WTC11 (cell line): Measurements from ENCODE around the gene CEACAM4. TPM values are rescaled to one million over a fixed set of nuclear protein-coding genes. Genes with fewer than 3 reads are reported as not detected.

ENCODE experiments used
- ATAC-seq: fragments of 200-7000 bp; cut with Tn5 transposase; 2 replicates; pipeline ENCODE4 v1.10.0; 2021; ENCODE audit warnings: mild to moderate bottlenecking, moderate library complexity
- CTCF ChIA-PET: fragments of 300-600 bp; sonication (Branson Sonifier 250); formaldehyde crosslinking; loops from one replicate; lab custom pipeline; 2021; ENCODE audit warnings: antibody characterized with exemption; lab: Charles Lee
- POLR2A ChIA-PET: fragments of 350-600 bp; sonication (Branson Sonifier 250); formaldehyde crosslinking; loops from one replicate; lab custom pipeline; 2021; ENCODE audit warnings: antibody characterized with exemption; lab: Charles Lee
- DNase-seq: peaks from one replicate; pipeline ENCODE4 v3.0.0; 2021; ENCODE audit warnings: low spot score
- H3K27ac Mint-ChIP-seq: 2 replicates; pipeline ENCODE4 v1.8.0; 2021; ENCODE audit warnings: mixed read lengths
- H3K27me3 Mint-ChIP-seq: 2 replicates; pipeline ENCODE4 v1.8.0; 2021; ENCODE audit warnings: low read depth, mild to moderate bottlenecking, moderate library complexity, mixed read lengths
- H3K36me3 Mint-ChIP-seq: 2 replicates; pipeline ENCODE4 v1.8.0; 2021; ENCODE audit warnings: mixed read lengths
- H3K4me1 Mint-ChIP-seq: 2 replicates; pipeline ENCODE4 v1.8.0; 2022; ENCODE audit warnings: mixed read lengths
- H3K4me3 Mint-ChIP-seq: 2 replicates; pipeline ENCODE4 v1.8.0; 2021; ENCODE audit warnings: mild to moderate bottlenecking, moderate library complexity, mixed read lengths
- H3K9me3 Mint-ChIP-seq: 2 replicates; pipeline ENCODE4 v1.8.0; 2021; ENCODE audit warnings: mixed read lengths
- ESRRA ChIP-seq: sonication (generic); formaldehyde crosslinking; IDR thresholded peaks from 2 replicates; pipeline ENCODE4 v1.8.1; 2022; ENCODE audit warnings: mild to moderate bottlenecking, missing genetic modification reagents, borderline replicate concordance
- ETV6 ChIP-seq: sonication (generic); formaldehyde crosslinking; IDR thresholded peaks from 2 replicates; pipeline ENCODE4 v1.8.1; 2022; ENCODE audit warnings: mild to moderate bottlenecking, missing genetic modification reagents
- GRHL2 ChIP-seq: fragments of 250-450 bp; sonication (Bioruptor Pico); IDR thresholded peaks from 2 replicates; pipeline ENCODE4 v1.8.0; 2022; ENCODE audit warnings: mild to moderate bottlenecking, moderate library complexity; ENCODE audit not compliant: insufficient replicate concordance, severe bottlenecking
- KAT7 ChIP-seq: sonication (generic); formaldehyde crosslinking; IDR thresholded peaks from 2 replicates; pipeline ENCODE4 v1.8.1; 2023; ENCODE audit warnings: missing genetic modification reagents, mild to moderate bottlenecking, borderline replicate concordance
- MXD4 ChIP-seq: fragments of 250-450 bp; sonication (Bioruptor Pico); IDR thresholded peaks from 2 replicates; pipeline ENCODE4 v1.8.0; 2021; ENCODE audit warnings: mild to moderate bottlenecking, moderate library complexity, borderline replicate concordance
- NR1H2 ChIP-seq: sonication (generic); formaldehyde crosslinking; IDR thresholded peaks from 2 replicates; pipeline ENCODE4 v1.9.0; 2021; ENCODE audit warnings: mild to moderate bottlenecking, moderate library complexity, missing genetic modification reagents
- PRRX2 ChIP-seq: fragments of 250-450 bp; sonication (Bioruptor Pico); IDR thresholded peaks from 2 replicates; pipeline ENCODE4 v1.8.0; 2021; ENCODE audit warnings: mild to moderate bottlenecking
- ZNF121 ChIP-seq: sonication (generic); formaldehyde crosslinking; IDR thresholded peaks from 2 replicates; pipeline ENCODE4 v1.8.0; 2023; ENCODE audit warnings: missing genetic modification reagents
- ZNF138 ChIP-seq: sonication (generic); formaldehyde crosslinking; conservative IDR thresholded peaks from 2 replicates; pipeline ENCODE4 v1.8.1; 2022; ENCODE audit warnings: mild to moderate bottlenecking, moderate library complexity, missing genetic modification reagents
- ZNF317 ChIP-seq: sonication (generic); formaldehyde crosslinking; IDR thresholded peaks from 2 replicates; pipeline ENCODE4 v1.8.1; 2023; ENCODE audit warnings: low read depth, mild to moderate bottlenecking, moderate library complexity, missing genetic modification reagents, borderline replicate concordance
- total RNA-seq: library from RNA; stranded (reverse); gene quantifications from 3 replicates; pipeline ENCODE4 v1.2.3, GENCODE V29; 2021
- TF ChIP-seq, protein P1 (sequence below): fragments of 200-600 bp; IDR thresholded peaks from 2 replicates; pipeline ENCODE4 v1.8.0; 2022; ENCODE audit warnings: antibody characterized with exemption
- TF ChIP-seq, protein P2 (sequence below): sonication (generic); formaldehyde crosslinking; IDR thresholded peaks from 2 replicates; pipeline ENCODE4 v1.8.1; 2022; ENCODE audit warnings: mild to moderate bottlenecking, missing genetic modification reagents, moderate library complexity, borderline replicate concordance
- TF ChIP-seq, protein P3 (sequence below): sonication (generic); formaldehyde crosslinking; IDR thresholded peaks from 2 replicates; pipeline ENCODE4 v1.8.0; 2022; ENCODE audit warnings: mild to moderate bottlenecking, missing genetic modification reagents
- TF ChIP-seq, protein P4 (sequence below): fragments of 250-450 bp; sonication (Bioruptor Pico); IDR thresholded peaks from 2 replicates; pipeline ENCODE4 v1.9.0; 2021; ENCODE audit warnings: mild to moderate bottlenecking, borderline replicate concordance
- TF ChIP-seq, protein P5 (sequence below): fragments of 250-450 bp; sonication (Bioruptor Pico); IDR thresholded peaks from 2 replicates; pipeline ENCODE4 v2.1.2; 2022; ENCODE audit warnings: mild to moderate bottlenecking, moderate library complexity

Gene CEACAM4
- total RNA-seq, 1 experiment from 2014 or later = not detected

DNA sequence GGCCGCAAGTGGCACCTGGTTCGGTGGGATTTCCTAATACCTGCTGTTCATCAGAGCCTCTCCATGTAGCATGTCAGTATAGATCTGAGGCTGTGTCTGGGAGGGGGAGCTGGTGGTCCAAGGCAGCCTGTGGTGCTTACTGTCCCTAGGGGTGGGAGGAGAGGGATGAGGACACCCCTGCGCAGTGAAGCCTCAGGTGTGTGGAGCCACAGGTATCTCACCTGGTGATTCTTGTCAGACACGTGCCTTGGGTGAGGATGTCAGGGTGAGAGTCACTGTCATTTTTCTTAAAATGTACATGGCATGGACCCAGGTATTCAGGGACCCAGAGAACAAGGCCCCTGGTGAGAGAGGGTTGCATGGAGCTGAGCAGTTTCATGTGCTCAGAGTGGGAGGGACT is 11.7 kb downstream of the CEACAM4 start (continued):
- TF ChIP-seq GRHL2 (CRISPR knock-in tag) (no peak), NR1H2 (CRISPR knock-in tag) (no peak), ETV6 (CRISPR knock-in tag) (no peak)

DNA sequence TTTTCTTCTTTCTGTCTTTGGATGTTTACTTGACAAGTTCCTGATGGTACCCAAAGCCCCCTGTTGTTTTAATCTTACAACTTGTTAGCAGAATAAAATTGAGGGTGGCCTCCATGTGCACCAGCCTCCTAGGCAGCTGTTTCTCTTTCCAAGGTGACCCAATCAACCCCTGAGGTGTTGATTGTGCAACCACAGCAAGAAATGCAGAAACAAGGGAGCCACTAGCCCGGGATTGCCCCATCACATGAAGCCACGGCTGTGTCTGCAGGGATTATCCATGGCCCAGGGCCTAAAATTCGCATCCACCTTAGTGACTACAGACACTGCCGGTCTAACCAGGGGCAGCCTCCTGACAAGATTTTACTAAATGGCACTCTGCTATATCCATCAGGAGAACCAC is 14.4 kb downstream of the CEACAM4 start:
- H3K4me3 Mint-ChIP-seq = no peak overlapping the region
- CTCF ChIA-PET = interaction anchor here (0.7 to 1.3 kb wide), 2 partner anchors 9 to 29 kb away, joined by 3 to 5 read pairs; no protein-coding TSS in a partner anchor
- H3K9me3 Mint-ChIP-seq = no peaks in the 10 kb centered on the region
- DNase-seq (no peak), ATAC-seq (no peak)
- POLR2A ChIA-PET = no interaction called here
- H3K36me3 Mint-ChIP-seq = no peaks in the 10 kb centered on the region
- no peaks in the 10 kb centered on the region for H3K4me1 Mint-ChIP-seq
- no peak overlapping the region for H3K27ac Mint-ChIP-seq
- TF ChIP-seq ESRRA (CRISPR knock-in tag) = no peak
- H3K27me3 Mint-ChIP-seq = peaks cover 68% of the 10 kb centered on the region

DNA sequence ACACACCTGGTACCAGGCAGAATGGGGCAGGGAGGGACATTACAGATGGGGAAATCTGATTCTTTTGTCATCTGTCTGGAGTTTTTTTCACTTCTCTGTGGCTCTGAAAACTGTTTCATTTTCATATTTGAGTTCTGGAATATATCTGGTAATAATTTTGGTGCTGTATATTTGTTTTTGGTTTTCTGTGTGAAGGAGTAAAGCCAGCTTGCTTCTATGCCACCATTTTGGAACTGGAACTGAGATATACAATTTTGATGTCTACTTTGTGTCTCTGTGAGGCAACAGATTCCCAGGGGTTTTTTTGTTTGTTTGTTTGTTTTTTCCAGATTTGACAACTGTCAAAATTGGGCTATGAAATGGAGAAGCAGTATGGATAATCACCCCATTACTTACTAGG is 16.1 kb downstream of the CEACAM4 start:
- TF ChIP-seq, protein P1, sequence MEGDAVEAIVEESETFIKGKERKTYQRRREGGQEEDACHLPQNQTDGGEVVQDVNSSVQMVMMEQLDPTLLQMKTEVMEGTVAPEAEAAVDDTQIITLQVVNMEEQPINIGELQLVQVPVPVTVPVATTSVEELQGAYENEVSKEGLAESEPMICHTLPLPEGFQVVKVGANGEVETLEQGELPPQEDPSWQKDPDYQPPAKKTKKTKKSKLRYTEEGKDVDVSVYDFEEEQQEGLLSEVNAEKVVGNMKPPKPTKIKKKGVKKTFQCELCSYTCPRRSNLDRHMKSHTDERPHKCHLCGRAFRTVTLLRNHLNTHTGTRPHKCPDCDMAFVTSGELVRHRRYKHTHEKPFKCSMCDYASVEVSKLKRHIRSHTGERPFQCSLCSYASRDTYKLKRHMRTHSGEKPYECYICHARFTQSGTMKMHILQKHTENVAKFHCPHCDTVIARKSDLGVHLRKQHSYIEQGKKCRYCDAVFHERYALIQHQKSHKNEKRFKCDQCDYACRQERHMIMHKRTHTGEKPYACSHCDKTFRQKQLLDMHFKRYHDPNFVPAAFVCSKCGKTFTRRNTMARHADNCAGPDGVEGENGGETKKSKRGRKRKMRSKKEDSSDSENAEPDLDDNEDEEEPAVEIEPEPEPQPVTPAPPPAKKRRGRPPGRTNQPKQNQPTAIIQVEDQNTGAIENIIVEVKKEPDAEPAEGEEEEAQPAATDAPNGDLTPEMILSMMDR = no peak
- TF ChIP-seq ZNF121 (CRISPR knock-in tag) = no peak
- no peak for TF ChIP-seq KAT7 (CRISPR knock-in tag)
- TF ChIP-seq, protein P2, sequence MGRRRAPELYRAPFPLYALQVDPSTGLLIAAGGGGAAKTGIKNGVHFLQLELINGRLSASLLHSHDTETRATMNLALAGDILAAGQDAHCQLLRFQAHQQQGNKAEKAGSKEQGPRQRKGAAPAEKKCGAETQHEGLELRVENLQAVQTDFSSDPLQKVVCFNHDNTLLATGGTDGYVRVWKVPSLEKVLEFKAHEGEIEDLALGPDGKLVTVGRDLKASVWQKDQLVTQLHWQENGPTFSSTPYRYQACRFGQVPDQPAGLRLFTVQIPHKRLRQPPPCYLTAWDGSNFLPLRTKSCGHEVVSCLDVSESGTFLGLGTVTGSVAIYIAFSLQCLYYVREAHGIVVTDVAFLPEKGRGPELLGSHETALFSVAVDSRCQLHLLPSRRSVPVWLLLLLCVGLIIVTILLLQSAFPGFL (CRISPR knock-in tag) = no peak
- TF ChIP-seq, protein P3, sequence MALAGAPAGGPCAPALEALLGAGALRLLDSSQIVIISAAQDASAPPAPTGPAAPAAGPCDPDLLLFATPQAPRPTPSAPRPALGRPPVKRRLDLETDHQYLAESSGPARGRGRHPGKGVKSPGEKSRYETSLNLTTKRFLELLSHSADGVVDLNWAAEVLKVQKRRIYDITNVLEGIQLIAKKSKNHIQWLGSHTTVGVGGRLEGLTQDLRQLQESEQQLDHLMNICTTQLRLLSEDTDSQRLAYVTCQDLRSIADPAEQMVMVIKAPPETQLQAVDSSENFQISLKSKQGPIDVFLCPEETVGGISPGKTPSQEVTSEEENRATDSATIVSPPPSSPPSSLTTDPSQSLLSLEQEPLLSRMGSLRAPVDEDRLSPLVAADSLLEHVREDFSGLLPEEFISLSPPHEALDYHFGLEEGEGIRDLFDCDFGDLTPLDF (CRISPR knock-in tag) = no peak
- TF ChIP-seq, protein P4, sequence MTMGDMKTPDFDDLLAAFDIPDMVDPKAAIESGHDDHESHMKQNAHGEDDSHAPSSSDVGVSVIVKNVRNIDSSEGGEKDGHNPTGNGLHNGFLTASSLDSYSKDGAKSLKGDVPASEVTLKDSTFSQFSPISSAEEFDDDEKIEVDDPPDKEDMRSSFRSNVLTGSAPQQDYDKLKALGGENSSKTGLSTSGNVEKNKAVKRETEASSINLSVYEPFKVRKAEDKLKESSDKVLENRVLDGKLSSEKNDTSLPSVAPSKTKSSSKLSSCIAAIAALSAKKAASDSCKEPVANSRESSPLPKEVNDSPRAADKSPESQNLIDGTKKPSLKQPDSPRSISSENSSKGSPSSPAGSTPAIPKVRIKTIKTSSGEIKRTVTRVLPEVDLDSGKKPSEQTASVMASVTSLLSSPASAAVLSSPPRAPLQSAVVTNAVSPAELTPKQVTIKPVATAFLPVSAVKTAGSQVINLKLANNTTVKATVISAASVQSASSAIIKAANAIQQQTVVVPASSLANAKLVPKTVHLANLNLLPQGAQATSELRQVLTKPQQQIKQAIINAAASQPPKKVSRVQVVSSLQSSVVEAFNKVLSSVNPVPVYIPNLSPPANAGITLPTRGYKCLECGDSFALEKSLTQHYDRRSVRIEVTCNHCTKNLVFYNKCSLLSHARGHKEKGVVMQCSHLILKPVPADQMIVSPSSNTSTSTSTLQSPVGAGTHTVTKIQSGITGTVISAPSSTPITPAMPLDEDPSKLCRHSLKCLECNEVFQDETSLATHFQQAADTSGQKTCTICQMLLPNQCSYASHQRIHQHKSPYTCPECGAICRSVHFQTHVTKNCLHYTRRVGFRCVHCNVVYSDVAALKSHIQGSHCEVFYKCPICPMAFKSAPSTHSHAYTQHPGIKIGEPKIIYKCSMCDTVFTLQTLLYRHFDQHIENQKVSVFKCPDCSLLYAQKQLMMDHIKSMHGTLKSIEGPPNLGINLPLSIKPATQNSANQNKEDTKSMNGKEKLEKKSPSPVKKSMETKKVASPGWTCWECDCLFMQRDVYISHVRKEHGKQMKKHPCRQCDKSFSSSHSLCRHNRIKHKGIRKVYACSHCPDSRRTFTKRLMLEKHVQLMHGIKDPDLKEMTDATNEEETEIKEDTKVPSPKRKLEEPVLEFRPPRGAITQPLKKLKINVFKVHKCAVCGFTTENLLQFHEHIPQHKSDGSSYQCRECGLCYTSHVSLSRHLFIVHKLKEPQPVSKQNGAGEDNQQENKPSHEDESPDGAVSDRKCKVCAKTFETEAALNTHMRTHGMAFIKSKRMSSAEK (CRISPR knock-in tag) = no peak
- no peak for TF ChIP-seq MXD4
- TF ChIP-seq ZNF138 (CRISPR knock-in tag) = no peak
- no peak for TF ChIP-seq PRRX2
- TF ChIP-seq ZNF317 (CRISPR knock-in tag) = no peak
- TF ChIP-seq, protein P5, sequence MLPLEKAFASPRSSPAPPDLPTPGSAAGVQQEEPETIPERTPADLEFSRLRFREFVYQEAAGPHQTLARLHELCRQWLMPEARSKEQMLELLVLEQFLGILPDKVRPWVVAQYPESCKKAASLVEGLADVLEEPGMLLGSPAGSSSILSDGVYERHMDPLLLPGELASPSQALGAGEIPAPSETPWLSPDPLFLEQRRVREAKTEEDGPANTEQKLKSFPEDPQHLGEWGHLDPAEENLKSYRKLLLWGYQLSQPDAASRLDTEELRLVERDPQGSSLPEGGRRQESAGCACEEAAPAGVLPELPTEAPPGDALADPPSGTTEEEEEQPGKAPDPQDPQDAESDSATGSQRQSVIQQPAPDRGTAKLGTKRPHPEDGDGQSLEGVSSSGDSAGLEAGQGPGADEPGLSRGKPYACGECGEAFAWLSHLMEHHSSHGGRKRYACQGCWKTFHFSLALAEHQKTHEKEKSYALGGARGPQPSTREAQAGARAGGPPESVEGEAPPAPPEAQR (CRISPR knock-in tag) = no peak
- no peaks in the 10 kb centered on the region for H3K9me3 Mint-ChIP-seq
- CTCF ChIA-PET = no interaction called here

More for the DNA sequence above, 16.1 kb downstream of the CEACAM4 start:
- no peak for DNase-seq
- peaks cover 71% of the 10 kb centered on the region for H3K27me3 Mint-ChIP-seq
- H3K27ac Mint-ChIP-seq = no peak overlapping the region
- POLR2A ChIA-PET = no interaction called here
- ATAC-seq = no peak
- H3K36me3 Mint-ChIP-seq = no peaks in the 10 kb centered on the region
- H3K4me1 Mint-ChIP-seq = no peaks in the 10 kb centered on the region
- H3K4me3 Mint-ChIP-seq = no peak overlapping the region
